ENCODE data around the gene RFX4.

DNA sequence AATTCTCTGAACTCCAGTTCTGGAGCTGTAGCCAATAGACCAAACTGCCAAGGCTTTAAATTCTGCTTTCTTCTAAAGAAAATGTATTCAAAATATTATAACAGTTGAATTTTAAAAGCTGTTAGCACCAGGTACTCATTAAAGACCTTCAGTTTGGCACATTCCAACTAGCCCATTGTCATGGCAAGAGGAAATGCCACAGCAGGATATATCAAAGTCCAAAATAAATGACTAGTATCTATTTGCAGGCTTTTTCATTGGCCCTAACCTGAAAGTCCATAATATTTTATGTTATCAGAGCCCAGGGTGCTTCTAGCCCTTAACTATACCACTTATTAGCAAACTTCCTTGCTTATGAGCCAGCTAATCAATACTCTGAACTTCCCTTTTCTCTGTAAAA lies 188.6 kb downstream of the RFX4 start:
- TF ChIP-seq GATA2 (IDR thresholded peaks at IDR 0.05; ENCODE audit: low read depth, low read length) (no peak), GATA3 (IDR thresholded peaks at IDR 0.05; ENCODE audit: low read depth, low read length) (no peak)
